ENCODE measurements around the gene ZBTB24.

DNA sequence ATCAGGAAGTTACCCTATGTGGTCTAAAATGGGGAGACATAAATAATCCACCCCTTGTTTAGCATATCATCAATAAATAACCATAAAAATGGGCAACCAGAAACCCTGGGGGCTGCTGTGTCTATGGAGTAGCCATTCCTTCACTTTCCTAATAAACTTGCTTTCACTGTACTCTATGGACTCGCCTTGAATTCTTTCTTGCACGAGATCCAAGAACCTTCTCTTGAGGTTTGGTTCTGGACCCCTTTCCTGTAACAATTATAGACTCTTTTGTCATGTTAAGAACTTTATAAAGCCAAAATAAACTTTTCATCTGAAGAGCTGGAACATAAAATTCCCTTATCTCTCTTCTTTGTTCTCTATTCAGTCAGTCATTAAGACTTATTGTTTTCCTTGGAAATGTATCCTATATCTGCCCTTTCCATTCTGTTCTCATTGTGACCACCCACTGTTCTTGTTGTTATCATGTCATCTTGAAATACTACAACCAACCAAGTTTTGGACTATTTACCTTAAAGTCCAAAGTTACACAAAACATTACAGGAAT, 29.3 kb upstream of the ZBTB24 start:
- TF ChIP-seq, protein P1, sequence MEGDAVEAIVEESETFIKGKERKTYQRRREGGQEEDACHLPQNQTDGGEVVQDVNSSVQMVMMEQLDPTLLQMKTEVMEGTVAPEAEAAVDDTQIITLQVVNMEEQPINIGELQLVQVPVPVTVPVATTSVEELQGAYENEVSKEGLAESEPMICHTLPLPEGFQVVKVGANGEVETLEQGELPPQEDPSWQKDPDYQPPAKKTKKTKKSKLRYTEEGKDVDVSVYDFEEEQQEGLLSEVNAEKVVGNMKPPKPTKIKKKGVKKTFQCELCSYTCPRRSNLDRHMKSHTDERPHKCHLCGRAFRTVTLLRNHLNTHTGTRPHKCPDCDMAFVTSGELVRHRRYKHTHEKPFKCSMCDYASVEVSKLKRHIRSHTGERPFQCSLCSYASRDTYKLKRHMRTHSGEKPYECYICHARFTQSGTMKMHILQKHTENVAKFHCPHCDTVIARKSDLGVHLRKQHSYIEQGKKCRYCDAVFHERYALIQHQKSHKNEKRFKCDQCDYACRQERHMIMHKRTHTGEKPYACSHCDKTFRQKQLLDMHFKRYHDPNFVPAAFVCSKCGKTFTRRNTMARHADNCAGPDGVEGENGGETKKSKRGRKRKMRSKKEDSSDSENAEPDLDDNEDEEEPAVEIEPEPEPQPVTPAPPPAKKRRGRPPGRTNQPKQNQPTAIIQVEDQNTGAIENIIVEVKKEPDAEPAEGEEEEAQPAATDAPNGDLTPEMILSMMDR (IDR thresholded peaks at IDR 0.05), result no peak
- TF ChIP-seq POLR2AphosphoS5 (IDR thresholded peaks at IDR 0.05; ENCODE audit: low read depth, low read length) (no peak), SIN3A (IDR thresholded peaks at IDR 0.05; ENCODE audit: borderline replicate concordance, insufficient read depth, low read depth, low read length) (no peak), REST (IDR thresholded peaks at IDR 0.05; ENCODE audit: insufficient read depth in 1 of 2, low read depth in 2 of 2, low read length in 1 of 2) (no peak)

Measured in Panc1 (cell line).